Fibroblast of skin of back (primary cell): ENCODE results near the gene COL3A1.

Experiments used
- DNase-seq: peaks from one replicate; pipeline ENCODE4 v3.0.0-alpha.2; 2013

Gene COL3A1

DNA sequence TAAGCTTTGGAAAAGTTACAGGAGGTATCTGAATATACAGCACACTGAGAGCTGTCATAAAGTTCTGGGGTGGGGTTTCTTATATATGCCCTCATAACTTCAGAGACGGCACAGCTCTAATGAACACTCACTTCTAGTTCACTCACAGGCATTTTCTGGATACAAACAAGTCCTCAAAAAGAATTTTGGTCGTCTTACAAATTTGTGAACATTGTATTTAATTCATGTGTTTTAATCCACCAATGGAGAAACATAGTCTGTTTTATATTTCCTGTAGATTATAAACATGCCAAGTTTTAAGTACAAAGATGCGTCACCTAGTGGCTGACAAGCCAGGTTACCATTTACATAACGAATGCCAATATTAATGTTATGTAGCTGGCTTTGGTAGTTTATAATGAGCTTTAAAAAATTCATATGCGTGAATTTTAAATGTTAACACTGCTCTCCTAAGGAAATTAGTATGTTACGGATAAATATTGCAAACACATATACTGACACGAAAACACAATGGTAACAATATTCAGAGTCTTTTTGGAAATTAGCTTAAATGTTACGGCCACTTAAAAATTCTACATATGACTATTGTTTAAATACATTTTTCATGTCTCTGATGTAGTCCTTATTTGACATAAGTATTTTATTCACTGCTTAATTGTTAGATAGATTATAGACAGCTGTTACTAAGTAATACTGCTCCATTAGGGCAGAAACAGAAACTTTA is 2.5 kb downstream of the COL3A1 start:
- peak; percentile 71 for DNase-seq

- DNase-seq = no peak
Measured at GRCh38 chr2:188977317-188977716, 3.1 kb downstream of the COL3A1 start.

- peak; percentile 92 for DNase-seq
Measured at GRCh38 chr2:188978291-188979081, 4.3 kb downstream of the COL3A1 start.

GRCh38 chr2:188979187-188980114 is 5.3 kb downstream of the COL3A1 start:
- peak; percentile 67 for DNase-seq

DNA sequence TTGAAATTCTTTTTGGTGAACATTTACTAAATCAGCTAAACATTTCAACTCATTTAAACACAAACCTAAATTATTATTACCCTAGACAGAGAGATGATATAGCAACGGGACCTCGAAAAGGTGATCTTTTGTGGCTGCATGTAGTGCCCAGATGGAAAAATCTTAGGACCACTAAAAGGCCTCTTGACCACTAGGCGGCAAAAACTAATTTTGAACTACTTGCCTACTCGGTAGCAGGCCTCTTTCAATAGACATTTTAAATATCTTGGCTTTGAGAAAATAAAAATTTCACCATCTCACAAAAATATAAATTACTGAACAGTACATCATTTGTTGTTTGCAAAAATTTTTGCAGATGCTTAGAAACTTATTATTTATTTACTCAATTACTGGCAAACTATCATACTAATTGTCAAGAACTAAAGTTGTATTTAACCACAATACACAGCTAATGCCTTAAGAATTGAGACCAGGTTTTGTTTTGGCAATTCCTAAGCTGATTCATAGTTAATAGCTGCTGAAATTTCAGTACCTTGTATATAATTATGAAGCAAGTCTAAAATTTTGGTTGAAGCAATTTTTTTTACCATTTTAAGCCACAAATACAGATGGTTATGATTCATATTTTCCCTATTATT is 9.4 kb downstream of the COL3A1 start:
- peak; percentile 72 for DNase-seq

- DNase-seq = peak; percentile 82
Measured at GRCh38 chr2:188984065-188984491, 9.9 kb downstream of the COL3A1 start.

DNA sequence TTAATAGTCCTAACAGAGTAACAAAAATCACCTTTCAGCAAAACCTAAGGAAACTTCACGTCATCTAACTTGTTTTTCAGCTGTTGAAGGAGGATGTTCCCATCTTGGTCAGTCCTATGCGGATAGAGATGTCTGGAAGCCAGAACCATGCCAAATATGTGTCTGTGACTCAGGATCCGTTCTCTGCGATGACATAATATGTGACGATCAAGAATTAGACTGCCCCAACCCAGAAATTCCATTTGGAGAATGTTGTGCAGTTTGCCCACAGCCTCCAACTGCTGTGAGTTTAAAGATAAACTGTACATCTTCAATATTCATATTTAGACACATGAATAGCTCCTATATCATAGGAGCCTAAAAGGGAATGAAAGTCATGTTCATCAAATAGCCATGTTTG is 10.5 kb downstream of the COL3A1 start:
- DNase-seq = peak; percentile 97

DNA sequence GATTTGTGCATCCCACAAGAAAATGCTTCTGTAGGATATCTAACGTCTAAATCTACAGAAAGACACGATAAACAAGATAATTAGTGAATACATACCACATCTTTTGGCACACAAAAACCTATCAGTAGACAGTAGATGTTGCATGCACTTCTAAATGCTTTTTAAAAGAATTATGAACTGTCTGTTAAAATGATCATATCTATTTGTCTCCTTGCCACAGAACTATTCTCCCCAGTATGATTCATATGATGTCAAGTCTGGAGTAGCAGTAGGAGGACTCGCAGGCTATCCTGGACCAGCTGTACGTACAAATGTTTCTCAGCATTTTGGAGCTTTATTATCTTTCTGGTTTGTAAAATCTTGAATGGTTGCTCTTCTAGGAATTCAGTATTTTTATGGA is 12.7 kb downstream of the COL3A1 start:
- DNase-seq = peak; percentile 76

DNA sequence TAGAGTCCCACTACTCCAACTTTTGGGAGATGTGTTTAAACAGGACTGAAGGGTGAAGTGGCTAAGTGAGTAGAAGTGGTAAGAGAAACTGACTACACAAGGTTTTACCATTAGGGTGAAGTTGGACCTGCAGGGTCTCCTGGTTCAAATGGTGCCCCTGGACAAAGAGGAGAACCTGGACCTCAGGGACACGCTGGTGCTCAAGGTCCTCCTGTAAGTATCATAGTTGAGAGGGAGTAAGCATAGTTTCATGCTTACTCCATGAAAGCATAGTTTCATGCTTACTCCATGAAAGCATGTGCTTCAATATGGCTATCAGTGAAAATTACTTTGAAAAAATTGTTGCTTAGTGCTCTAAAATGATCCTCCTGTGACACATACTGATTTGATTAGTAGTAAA is 19.1 kb downstream of the COL3A1 start:
- DNase-seq = peak; percentile 35

DNA sequence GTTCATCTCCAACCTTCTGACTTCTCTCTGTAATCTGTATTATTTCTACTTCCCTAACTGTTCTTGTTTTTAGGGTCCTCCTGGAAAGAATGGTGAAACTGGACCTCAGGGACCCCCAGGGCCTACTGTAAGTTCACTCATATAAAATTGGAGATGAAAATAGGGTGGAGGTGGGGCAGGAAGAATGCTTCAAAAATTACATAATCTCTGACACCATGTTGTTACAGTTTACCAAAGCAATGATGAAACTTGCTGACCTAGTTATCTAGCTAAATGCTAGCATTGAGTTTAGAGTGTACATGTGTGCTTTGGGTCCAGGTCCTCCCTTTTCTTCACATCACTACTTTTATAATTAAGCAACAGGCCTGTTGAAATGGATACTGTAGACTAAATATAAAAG is 23.1 kb downstream of the COL3A1 start:
- no peak for DNase-seq

- DNase-seq = no peak
Measured at GRCh38 chr2:189000221-189000620, 26.0 kb downstream of the COL3A1 start.

- DNase-seq = peak; percentile 77
Measured at GRCh38 chr2:189002079-189002478, 27.9 kb downstream of the COL3A1 start.

GRCh38 chr2:189008555-189009262 is 34.5 kb downstream of the COL3A1 start:
- no peak for DNase-seq

DNA sequence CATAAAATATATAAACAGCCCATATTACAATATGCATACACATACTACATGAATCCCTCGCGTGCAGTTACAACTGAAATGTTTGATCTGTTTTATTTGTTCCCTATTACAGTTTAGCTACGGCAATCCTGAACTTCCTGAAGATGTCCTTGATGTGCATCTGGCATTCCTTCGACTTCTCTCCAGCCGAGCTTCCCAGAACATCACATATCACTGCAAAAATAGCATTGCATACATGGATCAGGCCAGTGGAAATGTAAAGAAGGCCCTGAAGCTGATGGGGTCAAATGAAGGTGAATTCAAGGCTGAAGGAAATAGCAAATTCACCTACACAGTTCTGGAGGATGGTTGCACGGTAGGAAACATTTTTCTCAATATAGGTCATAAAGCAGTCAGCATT is 36.4 kb downstream of the COL3A1 start:
- no peak for DNase-seq

DNA sequence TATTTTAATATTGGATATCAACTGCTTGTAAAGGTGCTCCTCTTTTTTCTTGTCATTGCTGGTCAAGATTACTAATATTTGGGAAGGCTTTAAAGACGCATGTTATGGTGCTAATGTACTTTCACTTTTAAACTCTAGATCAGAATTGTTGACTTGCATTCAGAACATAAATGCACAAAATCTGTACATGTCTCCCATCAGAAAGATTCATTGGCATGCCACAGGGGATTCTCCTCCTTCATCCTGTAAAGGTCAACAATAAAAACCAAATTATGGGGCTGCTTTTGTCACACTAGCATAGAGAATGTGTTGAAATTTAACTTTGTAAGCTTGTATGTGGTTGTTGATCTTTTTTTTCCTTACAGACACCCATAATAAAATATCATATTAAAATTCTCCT is 38.2 kb downstream of the COL3A1 start:
- DNase-seq = no peak

DNA sequence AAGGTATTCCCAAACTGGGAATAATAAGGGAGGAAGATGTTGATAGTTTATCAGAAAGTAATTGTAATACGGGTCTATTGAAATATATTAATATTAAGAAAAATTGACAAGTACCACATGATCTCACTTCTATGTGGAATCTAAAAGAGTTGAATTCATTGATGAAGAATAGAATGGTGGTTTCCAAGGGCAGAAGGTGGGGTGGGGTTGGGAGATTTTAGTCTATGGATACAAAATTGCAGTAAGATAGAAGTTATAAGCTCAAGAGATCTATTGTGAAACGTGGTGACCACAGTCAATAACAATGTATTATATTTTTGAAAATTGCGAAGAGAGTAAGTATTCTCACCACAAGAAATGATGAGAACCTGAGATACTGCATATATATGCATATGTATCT is 38.9 kb downstream of the COL3A1 start:
- no peak for DNase-seq

- no peak for DNase-seq
Measured at GRCh38 chr2:189013671-189014448, 39.7 kb downstream of the COL3A1 start.

DNA sequence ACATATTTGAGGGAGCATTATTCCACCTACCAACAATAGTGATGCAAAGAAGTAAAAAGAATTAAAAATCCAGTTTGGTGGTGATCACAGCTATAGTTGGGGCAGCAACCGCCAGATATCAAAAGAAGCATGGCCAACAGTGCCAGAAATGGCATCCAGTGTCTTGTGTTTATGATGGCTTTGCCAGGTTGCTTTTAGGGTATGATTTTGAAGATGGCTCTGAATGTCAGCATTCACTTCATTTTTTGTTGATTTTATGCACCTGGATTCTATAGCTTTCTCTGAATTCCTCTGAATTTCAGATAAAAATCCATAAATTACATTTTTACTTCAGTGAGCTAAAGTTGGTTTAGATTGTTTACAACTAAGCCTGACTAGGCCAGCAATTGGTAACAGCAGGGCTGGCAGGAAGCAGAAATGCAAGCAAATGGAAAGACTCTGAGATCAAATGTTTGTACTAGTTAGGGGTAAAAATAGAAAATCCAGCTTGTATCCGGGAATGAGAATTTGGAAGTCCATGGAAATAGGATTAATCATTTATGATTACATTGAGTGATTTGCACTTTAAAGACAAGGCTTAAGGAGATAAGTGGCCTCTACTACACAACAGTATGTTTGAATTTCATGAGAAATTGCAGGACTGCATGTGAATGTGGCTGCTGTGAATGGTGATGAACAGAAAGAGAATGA is 40.4 kb downstream of the COL3A1 start:
- DNase-seq = peak; percentile 66

DNA sequence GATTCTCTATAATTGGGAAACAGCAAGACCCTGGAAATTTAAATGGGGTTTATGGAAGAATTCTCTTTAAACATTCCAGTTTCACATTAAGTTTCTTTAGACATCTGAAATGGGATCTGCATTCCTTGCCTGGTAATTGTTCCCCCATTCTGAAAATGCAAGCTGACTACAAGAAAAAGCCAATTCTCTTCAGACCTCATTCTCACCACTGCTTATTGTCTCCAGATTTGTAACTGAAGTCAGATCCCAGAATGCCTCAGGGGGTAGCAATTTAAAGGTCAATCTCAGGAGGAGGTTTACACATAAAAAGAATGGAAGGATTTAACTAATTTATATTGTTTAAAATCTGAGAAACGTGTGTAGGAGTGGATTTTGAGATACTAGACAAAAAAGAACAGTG is 41.2 kb downstream of the COL3A1 start:
- DNase-seq = no peak

DNA sequence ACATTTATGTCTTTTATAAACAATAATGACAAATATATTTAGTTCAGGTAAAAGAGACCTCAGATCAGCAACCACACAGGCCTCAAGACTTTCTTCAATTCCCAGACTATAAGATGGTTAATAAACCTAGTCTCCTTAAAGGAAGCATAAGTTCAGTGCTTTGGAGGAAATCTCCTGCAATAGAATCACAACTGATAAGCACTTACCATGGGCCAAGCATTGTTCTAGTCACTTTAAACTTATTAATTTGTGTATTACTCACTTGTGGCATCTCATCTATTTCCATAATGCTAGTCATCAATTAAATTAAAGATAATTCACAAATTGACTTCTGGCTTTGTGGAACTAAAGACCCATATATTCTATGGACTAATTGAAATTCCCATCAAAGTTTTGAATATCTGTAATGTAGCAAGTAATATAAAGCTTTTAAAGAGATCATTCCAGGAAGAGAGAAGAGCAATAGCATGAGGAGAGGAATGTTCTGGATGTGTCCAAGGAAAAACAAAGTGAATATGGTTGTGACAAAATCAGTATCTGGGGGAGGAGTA is 42.2 kb downstream of the COL3A1 start:
- DNase-seq = no peak
